NCI-H774 (cell line): ENCODE results near the gene PGM2.
A peak's percentile ranks its signal among the peaks of the same experiment; 100 is the strongest.
"Not testable (repeated sequence)": the region's sequence is repeated elsewhere in the genome, so short reads cannot be mapped to it uniquely, and the experiment has no call there.

Experiments used
- DNase-seq: peaks from one replicate; lab custom pipeline; 2025; lab: John Stamatoyannopoulos, UW

Gene PGM2

DNA sequence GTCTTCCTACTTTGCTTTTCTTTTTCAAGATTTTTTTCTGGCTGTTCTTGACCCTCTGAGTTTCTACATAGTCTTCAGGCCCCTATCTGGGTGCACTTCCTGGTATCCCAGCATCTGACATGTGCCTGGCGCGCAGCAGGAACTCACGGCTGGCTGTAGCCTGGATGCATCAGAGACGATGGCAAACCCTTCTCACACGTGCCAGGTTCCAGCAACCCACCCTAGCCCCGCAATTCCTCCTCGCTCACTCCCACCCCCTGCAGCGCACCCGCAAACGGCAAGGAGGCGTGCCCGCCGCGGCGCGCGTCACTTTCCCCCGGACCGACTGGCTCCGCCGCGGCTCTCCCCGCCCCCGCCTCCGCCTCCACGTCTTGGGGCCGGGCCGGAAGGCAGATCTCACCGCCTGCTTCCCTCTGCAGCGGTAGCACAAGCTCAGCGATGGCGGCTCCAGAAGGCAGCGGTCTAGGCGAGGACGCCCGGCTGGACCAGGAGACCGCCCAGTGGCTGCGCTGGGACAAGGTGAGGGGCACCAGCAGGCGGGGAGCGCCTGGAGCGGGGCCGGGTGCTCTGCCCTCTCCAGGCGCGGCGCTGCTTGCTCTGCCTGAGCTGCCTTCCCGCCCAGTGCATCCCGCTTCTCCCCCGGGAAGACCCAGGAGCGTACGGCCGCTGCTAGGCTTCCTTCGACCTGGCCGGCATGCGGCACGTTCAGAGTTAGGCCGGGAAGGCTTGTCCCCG lies at the start of gene PGM2:
Gene PGM2 (plus strand): TSS at position 392 of the 735 bp plus-strand sequence. CDS start 47 bp downstream, at position 439.
- DNase-seq = peak; percentile 83

GRCh38 chr4:37779896-37780295 lies 46.6 kb upstream of the PGM2 start:
- no peak for DNase-seq

DNA sequence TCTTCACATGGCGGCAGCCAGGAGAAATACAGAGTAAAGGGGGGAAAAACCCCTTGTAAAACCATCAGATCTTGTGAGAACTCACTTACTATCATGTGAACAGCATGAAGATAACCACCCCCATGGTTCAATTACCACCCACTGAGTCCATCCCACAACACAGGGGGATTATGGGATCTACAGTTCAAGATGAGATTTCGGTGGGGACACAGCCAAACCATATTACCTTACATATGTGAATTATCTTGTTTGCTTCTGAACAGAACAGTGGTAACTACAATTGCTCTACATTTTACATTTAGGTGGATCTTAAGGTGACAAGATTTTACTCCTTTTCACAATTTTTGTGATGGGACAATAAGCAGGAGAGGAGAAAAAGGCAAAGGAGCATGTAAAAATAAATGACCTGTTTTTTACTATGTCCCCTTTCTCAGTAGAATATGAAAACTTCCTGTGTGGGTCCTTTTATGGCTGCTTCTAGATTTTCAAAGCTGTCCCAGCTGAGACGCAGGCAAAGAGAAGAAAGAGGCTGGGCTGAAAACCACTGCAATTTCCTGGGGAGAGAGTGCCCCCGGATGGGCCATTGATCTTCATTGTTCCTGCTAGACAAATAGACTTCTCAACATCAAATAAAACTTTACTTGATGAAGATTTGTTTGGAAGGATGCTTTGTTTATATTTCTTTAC lies 45.9 kb upstream of the PGM2 start:
- DNase-seq = no peak

DNA sequence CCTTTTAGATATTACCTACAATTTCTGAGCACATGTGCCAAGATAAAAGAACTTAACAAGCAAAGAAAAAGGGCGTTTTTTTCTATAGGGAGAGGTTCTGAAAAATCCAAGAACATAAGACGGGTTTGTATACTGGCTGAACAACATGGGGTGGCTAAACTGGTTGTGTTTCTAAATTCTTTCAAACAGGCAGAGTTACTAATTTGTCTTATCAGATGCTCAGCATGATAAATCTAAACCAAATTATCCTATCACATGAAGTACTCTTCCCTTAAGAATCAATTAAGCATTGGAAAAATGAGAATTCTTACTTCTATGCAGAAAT lies 45.4 kb upstream of the PGM2 start:
- no peak for DNase-seq

DNA sequence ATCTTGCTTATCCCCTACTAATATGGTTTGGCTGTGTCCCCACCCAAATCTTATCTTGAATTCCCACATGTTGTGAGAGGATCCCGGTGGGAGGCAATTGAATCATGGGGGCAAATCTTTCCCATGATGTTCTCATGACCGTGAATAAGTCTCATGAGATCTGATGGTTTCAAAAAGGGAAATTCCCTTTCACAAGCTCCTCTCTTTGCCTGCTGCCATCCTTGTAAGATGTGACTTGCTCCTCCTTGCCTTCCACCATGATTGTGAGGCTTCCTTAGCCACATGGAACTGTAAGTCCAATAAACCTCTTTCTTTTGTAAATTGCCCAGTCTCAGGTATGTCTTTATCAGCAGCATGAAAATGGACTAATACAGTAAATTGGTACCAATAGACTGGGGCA lies 40.2 kb upstream of the PGM2 start:
- not testable (repeated sequence) for DNase-seq

DNA sequence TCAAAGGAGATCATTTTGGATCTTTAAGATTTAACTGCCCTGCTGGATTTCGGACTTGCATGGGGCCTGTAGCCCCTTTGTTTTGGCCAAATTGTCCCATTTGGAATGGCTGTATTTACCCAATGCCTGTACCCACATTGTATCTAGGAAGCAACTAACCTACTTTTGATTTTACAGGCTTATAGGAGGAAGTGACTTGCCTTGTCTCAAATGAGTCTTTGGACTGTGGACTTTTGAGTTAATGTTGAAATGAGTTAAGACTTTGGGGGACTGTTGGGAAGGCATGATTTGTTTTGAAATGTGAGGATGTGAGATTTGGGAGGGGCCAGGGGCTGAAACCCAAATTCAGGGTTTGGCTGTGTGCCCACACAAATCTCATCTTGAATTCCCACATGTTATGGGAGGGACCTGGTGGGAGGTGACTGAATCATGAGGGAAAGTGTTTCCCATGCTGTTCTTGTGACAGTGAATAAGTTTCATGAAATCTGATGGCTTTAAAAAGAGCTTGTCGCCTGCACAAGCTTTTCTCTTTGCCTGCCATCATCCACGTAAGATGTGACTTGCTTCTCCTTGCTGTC lies 38.5 kb upstream of the PGM2 start:
- DNase-seq = not testable (repeated sequence)

- no peak for DNase-seq
These were observed 37.7 kb upstream of the PGM2 start for GRCh38 chr4:37788819-37789218.

GRCh38 chr4:37792241-37792640 lies 34.2 kb upstream of the PGM2 start:
- no peak for DNase-seq

- DNase-seq = no peak
These were observed 32.9 kb upstream of the PGM2 start for GRCh38 chr4:37793562-37793961.

GRCh38 chr4:37794056-37794455 lies 32.4 kb upstream of the PGM2 start:
- no peak for DNase-seq

DNA sequence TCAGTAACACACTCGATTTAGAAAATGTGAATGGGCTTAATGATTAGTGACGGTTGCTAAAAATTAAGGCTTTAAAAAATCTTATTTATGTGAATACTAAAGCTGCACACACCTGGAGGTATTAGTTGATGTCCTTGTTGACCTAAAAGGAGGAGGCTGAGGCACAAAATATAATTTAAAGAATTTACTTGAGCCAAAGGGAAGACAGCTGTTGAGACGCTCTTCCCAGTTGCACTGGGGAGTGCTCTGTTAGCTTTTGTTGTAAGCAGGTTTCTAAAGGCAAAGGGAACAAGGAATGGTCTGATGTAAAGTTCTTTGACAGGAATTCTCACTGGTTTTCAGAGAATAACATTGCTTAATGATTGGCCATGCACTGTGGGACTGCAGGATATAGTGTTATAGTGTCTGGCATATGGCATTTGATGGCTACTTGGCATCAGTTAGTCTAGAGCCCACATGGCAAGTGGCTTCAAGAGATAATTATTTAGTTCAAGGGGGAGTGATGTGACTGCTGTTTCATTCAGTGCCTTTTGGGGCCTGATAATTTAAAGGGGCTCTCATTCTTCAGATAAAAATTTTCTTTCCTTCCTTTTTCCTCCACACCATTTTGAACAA lies 30.8 kb upstream of the PGM2 start:
- DNase-seq = no peak

DNA sequence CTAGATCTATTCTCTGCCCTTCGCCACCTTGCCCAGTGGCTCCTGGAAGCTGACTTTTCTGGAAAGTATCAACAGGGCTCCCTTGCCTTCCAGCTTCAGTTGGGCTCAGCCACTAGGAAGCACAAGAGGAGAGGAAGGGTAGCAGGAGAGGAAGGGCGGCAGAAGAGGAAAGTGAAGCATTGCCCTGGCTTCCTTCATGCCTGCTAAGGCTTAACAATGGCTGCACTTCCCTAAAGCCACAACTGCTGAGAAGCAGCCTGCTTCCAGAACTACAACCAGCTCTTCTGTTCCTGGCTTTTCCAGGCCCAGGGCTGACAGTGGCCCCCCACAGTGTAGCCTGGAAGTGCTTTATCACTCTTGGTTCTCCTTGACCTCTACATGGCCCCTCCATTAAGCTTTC lies 29.1 kb upstream of the PGM2 start:
- no peak for DNase-seq

- DNase-seq = no peak
These were observed 28.6 kb upstream of the PGM2 start for GRCh38 chr4:37797923-37798322.

GRCh38 chr4:37798616-37799015 lies 27.9 kb upstream of the PGM2 start:
- DNase-seq = no peak

DNA sequence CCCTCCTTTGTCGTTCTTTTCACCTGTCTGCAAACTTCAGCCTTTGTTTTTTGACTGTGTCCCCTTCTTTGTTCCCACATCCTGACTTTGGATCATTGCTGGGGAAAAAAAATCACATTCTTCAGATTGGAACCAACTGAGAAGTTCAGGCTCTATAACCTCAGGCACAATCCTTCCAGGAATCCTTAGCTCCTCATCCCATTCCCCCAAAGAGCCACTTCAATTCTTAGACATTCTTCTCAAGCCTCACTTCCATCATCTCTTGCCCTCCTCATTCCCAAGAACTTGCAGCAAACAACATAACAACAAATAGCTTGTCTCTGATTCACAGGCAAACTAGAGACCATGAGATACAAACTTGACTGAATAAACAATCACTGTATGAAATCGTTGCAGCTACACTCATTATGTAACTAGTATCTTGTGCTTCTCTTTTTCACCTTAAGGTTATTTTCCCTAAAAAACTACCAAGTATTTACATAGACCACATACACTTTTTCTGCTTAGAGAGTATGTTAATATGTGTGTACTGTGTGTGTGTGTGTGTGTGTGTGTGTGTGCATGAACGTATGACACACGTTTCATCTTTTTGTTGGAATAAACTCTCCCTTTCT lies 26.4 kb upstream of the PGM2 start:
- DNase-seq = no peak

DNA sequence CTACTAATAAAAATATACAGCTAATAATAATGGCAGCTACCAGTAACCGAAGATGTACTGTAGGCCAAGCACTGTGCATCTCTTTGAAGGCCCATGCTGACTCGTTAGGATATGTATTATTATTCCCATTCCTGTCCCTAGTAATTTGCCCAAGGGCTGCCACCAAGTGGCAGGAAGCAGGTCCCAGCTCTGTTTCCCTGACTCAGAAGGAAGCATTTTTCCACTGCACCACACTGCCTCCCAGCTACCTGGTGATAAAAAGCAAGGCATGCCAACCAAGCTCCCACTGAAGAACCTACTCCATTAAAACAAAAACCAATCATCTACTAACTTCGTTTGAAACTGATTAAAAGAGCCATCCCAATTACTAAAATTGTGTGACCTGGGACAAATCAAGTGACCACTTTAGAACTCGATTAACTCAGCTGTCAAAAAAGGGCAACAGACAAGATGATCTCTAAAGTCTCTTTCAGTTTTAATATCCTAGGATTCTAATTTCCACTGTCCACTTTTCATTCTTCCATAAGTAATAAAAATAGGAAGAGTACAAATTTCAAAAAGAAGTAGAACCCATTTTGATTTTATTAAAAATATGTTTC lies 24.3 kb upstream of the PGM2 start:
- peak; percentile 90 for DNase-seq

- peak; percentile 28 for DNase-seq
These were observed 23.0 kb upstream of the PGM2 start for GRCh38 chr4:37803348-37803973.

DNA sequence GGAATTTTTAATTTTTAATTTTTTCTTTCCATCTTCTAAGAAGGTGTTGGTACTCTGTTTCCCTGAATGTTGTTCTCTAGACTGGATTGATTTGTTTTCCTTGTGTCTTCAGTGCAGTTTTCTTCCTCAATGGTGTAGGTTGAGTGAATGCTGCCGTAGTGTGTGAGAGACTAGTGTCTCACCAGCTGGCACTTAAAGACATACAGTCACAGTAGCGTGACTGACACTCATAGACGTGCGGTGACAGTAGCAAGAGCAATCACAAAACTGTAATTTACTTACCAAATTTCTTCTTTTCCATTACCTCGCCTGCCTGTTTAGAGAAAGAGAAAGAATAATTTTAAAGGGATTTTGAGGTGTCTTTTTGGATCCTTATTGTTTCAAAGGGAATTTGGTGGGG lies 21.4 kb upstream of the PGM2 start:
- DNase-seq = no peak

DNA sequence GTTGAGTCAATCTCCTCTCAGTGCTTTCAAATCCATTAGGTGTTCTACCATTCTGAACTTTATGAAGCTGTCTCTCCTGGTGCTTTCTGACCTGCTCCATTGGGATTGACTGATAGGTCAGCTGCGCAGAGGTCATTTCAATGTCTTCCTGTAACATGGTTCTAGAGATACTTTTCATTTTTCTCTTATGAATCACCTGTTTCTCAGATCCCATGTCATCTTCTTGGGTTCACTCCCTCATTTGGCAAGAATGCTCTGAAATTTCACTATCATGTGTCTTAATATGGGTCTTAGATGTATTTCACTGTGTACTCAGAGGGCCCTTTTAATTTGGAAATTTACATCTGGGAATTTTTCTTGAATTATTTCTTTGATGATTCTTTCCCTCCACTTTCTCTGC lies 13.8 kb upstream of the PGM2 start:
- no peak for DNase-seq

DNA sequence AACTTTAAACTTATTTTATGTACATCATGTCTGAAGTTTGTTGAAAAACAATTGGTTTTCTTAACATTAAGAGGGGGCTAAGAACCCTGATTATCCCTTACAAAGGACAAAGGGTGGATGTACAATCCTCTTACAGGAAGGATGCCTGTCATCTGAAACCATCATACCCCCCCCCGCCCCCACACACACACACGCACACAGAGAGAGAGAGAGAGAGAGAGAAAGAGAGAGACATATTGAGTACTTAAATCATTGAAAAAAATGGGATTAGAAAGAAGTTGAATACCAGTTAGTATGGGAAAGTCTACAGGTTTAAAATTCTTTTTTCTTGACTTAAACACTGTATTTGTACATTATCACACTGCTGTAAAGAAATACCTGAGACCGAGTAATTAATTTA lies 10.9 kb upstream of the PGM2 start:
- DNase-seq = no peak

GRCh38 chr4:37816006-37816405 lies 10.5 kb upstream of the PGM2 start:
- DNase-seq = no peak

DNA sequence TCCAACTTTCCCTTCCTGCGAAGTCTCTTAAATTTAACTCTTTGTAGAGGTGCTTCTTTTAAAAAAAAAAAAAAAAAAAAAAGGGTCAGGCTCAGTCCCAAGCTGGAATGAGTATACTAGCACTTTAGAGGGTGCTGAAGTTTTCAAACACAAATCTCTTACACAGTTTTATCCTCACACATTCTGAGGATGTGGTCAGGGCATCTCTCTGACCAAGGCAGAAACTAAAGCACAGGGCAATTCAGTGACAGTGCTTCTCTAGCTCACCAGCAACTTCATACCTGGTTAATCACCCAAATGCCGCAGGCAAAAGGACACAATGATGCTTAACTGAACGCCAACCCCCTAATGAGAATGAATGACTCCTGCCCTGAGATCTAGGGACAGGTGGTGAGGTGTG lies 9.8 kb upstream of the PGM2 start:
- DNase-seq = no peak
